Transverse colon (tissue), 4 donors: ENCODE results near the gene TOP2A.

Experiments used
- CTCF ChIP-seq, 5 experiments: fragments of 200-600 bp in 3 of 5; fragments of 450-650 bp in 2 of 5; sonication (generic) in 3 of 5; IDR thresholded peaks; 1 replicate in 2 of 5; 2 replicates in 3 of 5; pipeline ENCODE4 v1.5.1; 2016 to 2017; ENCODE audit warnings: antibody characterized with exemption in 5 of 5, inconsistent platforms in 3 of 5, mild to moderate bottlenecking in 2 of 5, moderate library complexity in 1 of 5
- POLR2A ChIP-seq: fragments of 450-650 bp; IDR thresholded peaks from one replicate; pipeline ENCODE4 v1.6.1; 2016; ENCODE audit warnings: antibody characterized with exemption, mild to moderate bottlenecking, moderate library complexity
- POLR2AphosphoS5 ChIP-seq, 3 donors: sonication (generic); formaldehyde crosslinking; IDR thresholded peaks; one replicate each; pipeline ENCODE4 v1.6.1; 2016; ENCODE audit warnings: antibody characterized with exemption in 3 of 3

GRCh38 chr17:40407460-40407859 lies 10.2 kb downstream of the TOP2A start:
- TF ChIP-seq POLR2AphosphoS5 (IDR thresholded peaks at IDR 0.05) (no peak), CTCF (IDR thresholded peaks at IDR 0.05) (no peak), POLR2A (no peak)
